Measurements from ENCODE around the gene GPR31.

- TF ChIP-seq, protein P1, sequence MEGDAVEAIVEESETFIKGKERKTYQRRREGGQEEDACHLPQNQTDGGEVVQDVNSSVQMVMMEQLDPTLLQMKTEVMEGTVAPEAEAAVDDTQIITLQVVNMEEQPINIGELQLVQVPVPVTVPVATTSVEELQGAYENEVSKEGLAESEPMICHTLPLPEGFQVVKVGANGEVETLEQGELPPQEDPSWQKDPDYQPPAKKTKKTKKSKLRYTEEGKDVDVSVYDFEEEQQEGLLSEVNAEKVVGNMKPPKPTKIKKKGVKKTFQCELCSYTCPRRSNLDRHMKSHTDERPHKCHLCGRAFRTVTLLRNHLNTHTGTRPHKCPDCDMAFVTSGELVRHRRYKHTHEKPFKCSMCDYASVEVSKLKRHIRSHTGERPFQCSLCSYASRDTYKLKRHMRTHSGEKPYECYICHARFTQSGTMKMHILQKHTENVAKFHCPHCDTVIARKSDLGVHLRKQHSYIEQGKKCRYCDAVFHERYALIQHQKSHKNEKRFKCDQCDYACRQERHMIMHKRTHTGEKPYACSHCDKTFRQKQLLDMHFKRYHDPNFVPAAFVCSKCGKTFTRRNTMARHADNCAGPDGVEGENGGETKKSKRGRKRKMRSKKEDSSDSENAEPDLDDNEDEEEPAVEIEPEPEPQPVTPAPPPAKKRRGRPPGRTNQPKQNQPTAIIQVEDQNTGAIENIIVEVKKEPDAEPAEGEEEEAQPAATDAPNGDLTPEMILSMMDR (IDR thresholded peaks at IDR 0.05) = no peak
- TF ChIP-seq POLR2A (IDR thresholded peaks at IDR 0.05) (no peak), POLR2AphosphoS5 (IDR thresholded peaks at IDR 0.05) (no peak), EP300 (IDR thresholded peaks at IDR 0.05) (no peak)
These were observed 19.9 kb downstream of the GPR31 start for GRCh38 chr6:167137881-167138280.
